NT2/D1 (cell line): ENCODE results near the gene DOCK1.

Source experiments
- DNase-seq: peaks from one replicate; pipeline ENCODE4 v3.0.0-alpha.2; 2011; ENCODE audit warnings: low read depth, low spot score
- H3K27me3 ChIP-seq: 2 replicates; pipeline ENCODE4 v1.6.0; 2011; ENCODE audit warnings: mild to moderate bottlenecking; ENCODE audit not compliant: insufficient read length, insufficient read depth
- H3K36me3 ChIP-seq: 2 replicates; pipeline ENCODE4 v1.6.1; 2011; ENCODE audit warnings: mild to moderate bottlenecking, low read length, mixed read lengths; ENCODE audit not compliant: insufficient read depth, insufficient read length
- H3K4me1 ChIP-seq: 2 replicates; pipeline ENCODE4 v1.5.1; 2011; ENCODE audit not compliant: insufficient read depth, insufficient read length
- H3K4me3 ChIP-seq: 2 replicates; pipeline ENCODE4 v1.5.1; 2011; ENCODE audit warnings: low read depth; ENCODE audit not compliant: insufficient read length
- H3K9ac ChIP-seq: 2 replicates; pipeline ENCODE4 v1.6.0; 2011; ENCODE audit warnings: low read depth; ENCODE audit not compliant: insufficient read length
- H3K9me3 ChIP-seq: 2 replicates; pipeline ENCODE4 v1.5.1; 2011; ENCODE audit warnings: mild to moderate bottlenecking, low read length; ENCODE audit not compliant: insufficient read depth
- SUZ12 ChIP-seq: IDR thresholded peaks from 2 replicates; pipeline ENCODE4 v1.6.1; 2011; ENCODE audit not compliant: insufficient read length, insufficient read depth; ENCODE audit errors: extremely low read depth
- YY1 ChIP-seq: IDR thresholded peaks from 2 replicates; pipeline ENCODE4 v1.6.1; 2011; ENCODE audit not compliant: insufficient read length, insufficient read depth
- ZNF274 ChIP-seq: IDR thresholded peaks from 2 replicates; pipeline ENCODE4 v1.6.1; 2011; ENCODE audit warnings: mild to moderate bottlenecking, low read depth, low read length

DOCK1 gene

DNA sequence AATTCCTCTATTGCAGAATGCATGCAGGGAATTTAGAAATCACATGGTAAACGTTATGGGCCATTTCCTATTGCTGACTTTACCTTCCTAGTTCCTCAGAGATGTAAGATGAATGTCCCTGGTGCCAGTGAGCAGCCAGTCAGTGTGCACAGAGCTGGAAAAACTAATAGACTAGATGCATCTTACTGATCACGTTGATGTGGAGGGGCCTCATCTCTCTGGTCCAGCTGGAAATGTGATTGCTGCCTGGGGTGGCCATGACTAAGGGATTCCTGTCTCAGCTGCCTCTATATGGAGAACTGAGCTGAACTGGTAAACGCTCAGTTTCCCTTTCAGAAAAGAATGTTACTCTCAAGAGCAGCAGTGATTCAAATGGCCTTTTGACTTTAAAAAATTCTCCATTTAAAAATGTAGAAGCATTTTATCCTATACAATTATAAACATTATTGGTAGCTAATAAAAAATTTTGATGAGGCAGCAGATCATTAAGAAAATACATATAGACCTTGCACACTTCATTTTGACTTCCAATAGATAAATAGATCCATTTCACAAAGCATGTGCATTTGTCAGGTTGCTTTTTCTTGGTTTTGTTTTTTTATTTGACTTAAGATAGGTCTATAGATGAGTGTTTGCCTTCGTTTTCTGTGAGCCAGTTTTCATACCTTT lies 371.7 kb downstream of the DOCK1 start:
- no peak for DNase-seq

DNA sequence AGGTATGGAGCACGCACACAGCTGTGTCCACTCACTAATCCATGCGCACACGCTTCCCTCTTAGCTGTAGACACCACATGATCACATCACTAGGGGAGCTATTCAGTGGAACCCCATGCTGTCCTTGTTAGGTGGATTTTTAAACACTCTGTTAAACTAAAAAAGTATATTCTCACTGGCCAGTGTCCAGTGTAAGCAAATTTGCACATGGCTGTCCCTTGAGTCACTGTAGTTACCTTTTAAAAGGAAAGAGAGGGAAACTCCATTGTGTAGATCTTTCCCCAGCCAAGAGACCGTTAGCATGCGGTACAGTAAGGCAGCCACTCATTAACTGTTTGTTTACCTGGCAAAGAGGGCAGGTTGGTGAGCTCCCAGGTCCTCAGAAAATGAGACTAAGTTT lies 372.8 kb downstream of the DOCK1 start:
- no peaks in the 10 kb centered on the region for H3K27me3 ChIP-seq
- TF ChIP-seq ZNF274 (no peak), SUZ12 (no peak), YY1 (no peak)
- no peaks in the 10 kb centered on the region for H3K4me1 ChIP-seq
- H3K9me3 ChIP-seq: 0 out of 2 replicates have a peak, but pooled peaks cover 2% of the 10 kb centered on the region
- no peak overlapping the region for H3K9ac ChIP-seq
- DNase-seq: no peak
- H3K36me3 ChIP-seq: no peaks in the 10 kb centered on the region
- H3K4me3 ChIP-seq: no peak overlapping the region

More for the DNA sequence above, 371.7 kb downstream of the DOCK1 start:
- Histone ChIP-seq H3K9ac (no peak overlapping the region), H3K4me1 (no peaks in the 10 kb centered on the region), H3K9me3 (peaks cover 10% of the 10 kb centered on the region; the same call in 1 of the 2 replicates), H3K4me3 (no peak overlapping the region), H3K27me3 (no peaks in the 10 kb centered on the region), H3K36me3 (no peaks in the 10 kb centered on the region)
- TF ChIP-seq YY1: no peak
- no peak for TF ChIP-seq ZNF274
- TF ChIP-seq SUZ12: no peak

GRCh38 chr10:127279334-127279774 lies 374.1 kb downstream of the DOCK1 start:
- Histone ChIP-seq H3K9me3 (no peaks in the 10 kb centered on the region), H3K4me3 (no peak overlapping the region), H3K9ac (no peak overlapping the region), H3K4me1 (no peaks in the 10 kb centered on the region), H3K27me3 (no peaks in the 10 kb centered on the region), H3K36me3 (no peaks in the 10 kb centered on the region)
- TF ChIP-seq ZNF274: no peak
- TF ChIP-seq SUZ12: no peak
- TF ChIP-seq YY1: no peak
- DNase-seq: no peak

GRCh38 chr10:127280446-127280845 lies 375.2 kb downstream of the DOCK1 start:
- H3K9me3 ChIP-seq: no peaks in the 10 kb centered on the region
- TF ChIP-seq ZNF274 (no peak), YY1 (no peak), SUZ12 (no peak)
- H3K9ac ChIP-seq: no peak overlapping the region
- no peak overlapping the region for H3K4me3 ChIP-seq
- no peaks in the 10 kb centered on the region for H3K36me3 ChIP-seq
- H3K4me1 ChIP-seq: no peaks in the 10 kb centered on the region
- DNase-seq: no peak
- no peaks in the 10 kb centered on the region for H3K27me3 ChIP-seq

GRCh38 chr10:127283017-127283416 lies 377.8 kb downstream of the DOCK1 start:
- TF ChIP-seq SUZ12: no peak
- no peak for TF ChIP-seq ZNF274
- TF ChIP-seq YY1: no peak
- no peak overlapping the region for H3K9ac ChIP-seq
- H3K4me3 ChIP-seq: no peak overlapping the region
- no peaks in the 10 kb centered on the region for H3K27me3 ChIP-seq
- H3K9me3 ChIP-seq: peaks cover 7% of the 10 kb centered on the region
- DNase-seq: no peak
- H3K36me3 ChIP-seq: no peaks in the 10 kb centered on the region
- no peaks in the 10 kb centered on the region for H3K4me1 ChIP-seq

GRCh38 chr10:127283576-127283975 lies 378.3 kb downstream of the DOCK1 start:
- no peaks in the 10 kb centered on the region for H3K27me3 ChIP-seq
- TF ChIP-seq YY1 (no peak), ZNF274 (no peak), SUZ12 (no peak)
- no peaks in the 10 kb centered on the region for H3K36me3 ChIP-seq
- H3K4me3 ChIP-seq: no peak overlapping the region
- peaks cover 13% of the 10 kb centered on the region for H3K9me3 ChIP-seq
- no peaks in the 10 kb centered on the region for H3K4me1 ChIP-seq
- DNase-seq: no peak
- H3K9ac ChIP-seq: no peak overlapping the region

DNA sequence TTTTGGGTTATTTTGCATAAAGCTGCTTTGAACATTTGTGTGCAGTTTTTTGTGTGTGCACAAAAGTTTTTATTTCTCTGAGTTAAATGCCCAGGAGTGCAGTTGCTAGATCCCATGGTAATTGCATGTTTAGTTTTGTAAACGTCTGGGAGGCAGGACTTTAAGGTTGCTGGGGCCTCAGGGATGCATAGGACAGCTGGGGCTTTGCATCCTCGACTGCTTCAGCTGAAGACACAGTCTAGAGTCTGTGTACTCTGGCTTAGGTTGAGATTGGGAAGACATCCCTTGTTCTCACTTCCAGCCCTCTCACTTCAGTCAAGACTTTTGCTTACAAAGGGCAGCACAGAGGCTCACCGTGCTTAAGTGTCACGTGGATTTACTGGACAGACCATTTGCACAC lies 385.6 kb downstream of the DOCK1 start:
- Histone ChIP-seq H3K27me3 (no peaks in the 10 kb centered on the region), H3K4me3 (no peak overlapping the region), H3K36me3 (no peaks in the 10 kb centered on the region), H3K4me1 (no peaks in the 10 kb centered on the region), H3K9me3 (peaks cover 19% of the 10 kb centered on the region), H3K9ac (no peak overlapping the region)
- TF ChIP-seq ZNF274 (no peak), YY1 (no peak), SUZ12 (no peak)
- DNase-seq: no peak
